ENCODE results near the gene QKI. TPM values are rescaled to one million over a fixed set of nuclear protein-coding genes. Genes with fewer than 3 reads are reported as not detected.

Gene QKI
- total RNA-seq, 2 experiments from 2014 or later = 69.0 to 70.6 TPM

- no peaks in the 10 kb centered on the region for H3K9me3 Mint-ChIP-seq (ENCODE audit: low read depth)
- DNase-seq (peak; percentile 89), ATAC-seq (peak; percentile 65)
- peak overlapping the region; percentile 78 for H3K4me3 Mint-ChIP-seq
- H3K27me3 Mint-ChIP-seq = peaks cover 15% of the 10 kb centered on the region
- H3K27ac Mint-ChIP-seq = peak overlapping the region; percentile 87
- CTCF ChIA-PET = no interaction called here
- H3K36me3 Mint-ChIP-seq = peaks cover 2% of the 10 kb centered on the region
- peaks cover 23% of the 10 kb centered on the region for H3K4me1 Mint-ChIP-seq
Observed at GRCh38 chr6:163413345-163414116, 987 bp upstream of the QKI start.

GRCh38 chr6:163414946-163415619 lies 565 bp downstream of the QKI start:
- Mint-ChIP-seq H3K27ac (peak overlapping the region; percentile 83), H3K27me3 (peaks cover 11% of the 10 kb centered on the region), H3K36me3 (peaks cover 2% of the 10 kb centered on the region)

GRCh38 chr6:163415620-163416556 lies 1.4 kb downstream of the QKI start:
- Mint-ChIP-seq H3K36me3 (peaks cover 2% of the 10 kb centered on the region), H3K4me1 (peaks cover 39% of the 10 kb centered on the region), H3K27ac (peak overlapping the region; percentile 92), H3K9me3 (ENCODE audit: low read depth) (no peaks in the 10 kb centered on the region), H3K4me3 (peak overlapping the region; percentile 89), H3K27me3 (peaks cover 11% of the 10 kb centered on the region)
- CTCF ChIA-PET = interaction anchor here (0.6 to 2.2 kb wide), 7 partner anchors 10 to 138 kb away, joined by 3 to 7 read pairs (median 3); no protein-coding TSS in a partner anchor
- ATAC-seq (no peak), DNase-seq (peak; percentile 64)

More at GRCh38 chr6:163414946-163415619, 565 bp downstream of the QKI start:
- H3K4me1 Mint-ChIP-seq = peaks cover 36% of the 10 kb centered on the region
- CTCF ChIA-PET = interaction anchor here (0.6 to 2.2 kb wide), 4 partner anchors 9 to 139 kb away, joined by 3 to 7 read pairs (median 4); no protein-coding TSS in a partner anchor
- DNase-seq = peak; percentile 53
- H3K9me3 Mint-ChIP-seq (ENCODE audit: low read depth) = no peaks in the 10 kb centered on the region
- ATAC-seq = no peak
- peak overlapping the region; percentile 72 for H3K4me3 Mint-ChIP-seq

GRCh38 chr6:163416557-163417253 lies 2.2 kb downstream of the QKI start:
- H3K27ac Mint-ChIP-seq = peak overlapping the region; percentile 92
- DNase-seq (no peak), ATAC-seq (no peak)
- H3K27me3 Mint-ChIP-seq = peaks cover 7% of the 10 kb centered on the region
- CTCF ChIA-PET = interaction anchor here (0.7 to 2.2 kb wide), 7 partner anchors 10 to 540 kb away, joined by 3 to 7 read pairs (median 3); no protein-coding TSS in a partner anchor
- H3K4me3 Mint-ChIP-seq = peak overlapping the region; percentile 89
- H3K4me1 Mint-ChIP-seq = peaks cover 39% of the 10 kb centered on the region
- no peaks in the 10 kb centered on the region for H3K9me3 Mint-ChIP-seq (ENCODE audit: low read depth)
- H3K36me3 Mint-ChIP-seq = peaks cover 2% of the 10 kb centered on the region

- Mint-ChIP-seq H3K4me1 (peaks cover 37% of the 10 kb centered on the region), H3K9me3 (ENCODE audit: low read depth) (no peaks in the 10 kb centered on the region), H3K4me3 (peak overlapping the region; percentile 52), H3K36me3 (peaks cover 2% of the 10 kb centered on the region), H3K27me3 (peaks cover 6% of the 10 kb centered on the region), H3K27ac (no peak overlapping the region)
- no peak for DNase-seq
- CTCF ChIA-PET = interaction anchor here (0.7 to 1.4 kb wide), 4 partner anchors 9 to 539 kb away, joined by 3 read pairs; no protein-coding TSS in a partner anchor
- ATAC-seq = no peak
Observed at GRCh38 chr6:163417595-163417994, 3.1 kb downstream of the QKI start.

- no peak overlapping the region for H3K4me3 Mint-ChIP-seq
- no peaks in the 10 kb centered on the region for H3K9me3 Mint-ChIP-seq (ENCODE audit: low read depth)
- H3K36me3 Mint-ChIP-seq = peaks cover 2% of the 10 kb centered on the region
- DNase-seq (no peak), ATAC-seq (no peak)
- peaks cover 33% of the 10 kb centered on the region for H3K4me1 Mint-ChIP-seq
- H3K27ac Mint-ChIP-seq = no peak overlapping the region
- CTCF ChIA-PET = interaction anchor here (1.3 kb wide), 1 partner anchor 8 kb away, joined by 3 read pairs; no protein-coding TSS in a partner anchor
- no peaks in the 10 kb centered on the region for H3K27me3 Mint-ChIP-seq
Observed at GRCh38 chr6:163418311-163419029, 4.0 kb downstream of the QKI start.

GRCh38 chr6:163419413-163420288 lies 5.1 kb downstream of the QKI start:
- Mint-ChIP-seq H3K27ac (peak overlapping the region; percentile 25), H3K36me3 (peaks cover 4% of the 10 kb centered on the region), H3K9me3 (ENCODE audit: low read depth) (no peaks in the 10 kb centered on the region), H3K4me1 (peaks cover 35% of the 10 kb centered on the region), H3K4me3 (no peak overlapping the region), H3K27me3 (no peaks in the 10 kb centered on the region)
- CTCF ChIA-PET = interaction anchor here (0.7 to 2.3 kb wide), 2 partner anchors 135 to 137 kb away, joined by 4 to 6 read pairs; no protein-coding TSS in a partner anchor
- no peak for ATAC-seq
- DNase-seq = no peak

GRCh38 chr6:163420289-163420614 lies 5.7 kb downstream of the QKI start:
- peaks cover 35% of the 10 kb centered on the region for H3K4me1 Mint-ChIP-seq

GRCh38 chr6:163422550-163422949 lies 8.0 kb downstream of the QKI start:
- Mint-ChIP-seq H3K27me3 (no peaks in the 10 kb centered on the region), H3K27ac (no peak overlapping the region), H3K4me3 (no peak overlapping the region), H3K9me3 (ENCODE audit: low read depth) (no peaks in the 10 kb centered on the region), H3K36me3 (peaks cover 2% of the 10 kb centered on the region), H3K4me1 (peaks cover 27% of the 10 kb centered on the region)
- ATAC-seq (no peak), DNase-seq (no peak)
- CTCF ChIA-PET = interaction anchor here (1.4 to 2.3 kb wide), 2 partner anchors 132 kb away, joined by 3 to 6 read pairs; no protein-coding TSS in a partner anchor

More at GRCh38 chr6:163420289-163420614, 5.7 kb downstream of the QKI start:
- CTCF ChIA-PET = interaction anchor here (0.7 to 2.3 kb wide), 2 partner anchors 134 to 136 kb away, joined by 4 to 6 read pairs; no protein-coding TSS in a partner anchor
- ATAC-seq (no peak), DNase-seq (no peak)
- Mint-ChIP-seq H3K4me3 (no peak overlapping the region), H3K27me3 (no peaks in the 10 kb centered on the region), H3K36me3 (peaks cover 4% of the 10 kb centered on the region), H3K9me3 (ENCODE audit: low read depth) (no peaks in the 10 kb centered on the region), H3K27ac (peak overlapping the region; percentile 25)

- ATAC-seq (no peak), DNase-seq (no peak)
- peaks cover 2% of the 10 kb centered on the region for H3K36me3 Mint-ChIP-seq
- no peak overlapping the region for H3K4me3 Mint-ChIP-seq
- CTCF ChIA-PET = interaction anchor here (1.4 kb wide), 1 partner anchor 131 kb away, joined by 3 read pairs; no protein-coding TSS in a partner anchor
- peaks cover 21% of the 10 kb centered on the region for H3K4me1 Mint-ChIP-seq
- no peaks in the 10 kb centered on the region for H3K9me3 Mint-ChIP-seq (ENCODE audit: low read depth)
- H3K27me3 Mint-ChIP-seq = no peaks in the 10 kb centered on the region
- no peak overlapping the region for H3K27ac Mint-ChIP-seq
Observed at GRCh38 chr6:163423696-163424095, 9.2 kb downstream of the QKI start.
